HG03521 (cell line): ENCODE results near the gene ABRACL.

Experiments
- ATAC-seq: cut with Tn5 transposase; IDR thresholded peaks from one replicate; pipeline ENCODE4 v1.9.1; 2021; ENCODE audit warnings: mild to moderate bottlenecking, moderate library complexity; ENCODE audit not compliant: unreplicated experiment

Gene ABRACL

DNA sequence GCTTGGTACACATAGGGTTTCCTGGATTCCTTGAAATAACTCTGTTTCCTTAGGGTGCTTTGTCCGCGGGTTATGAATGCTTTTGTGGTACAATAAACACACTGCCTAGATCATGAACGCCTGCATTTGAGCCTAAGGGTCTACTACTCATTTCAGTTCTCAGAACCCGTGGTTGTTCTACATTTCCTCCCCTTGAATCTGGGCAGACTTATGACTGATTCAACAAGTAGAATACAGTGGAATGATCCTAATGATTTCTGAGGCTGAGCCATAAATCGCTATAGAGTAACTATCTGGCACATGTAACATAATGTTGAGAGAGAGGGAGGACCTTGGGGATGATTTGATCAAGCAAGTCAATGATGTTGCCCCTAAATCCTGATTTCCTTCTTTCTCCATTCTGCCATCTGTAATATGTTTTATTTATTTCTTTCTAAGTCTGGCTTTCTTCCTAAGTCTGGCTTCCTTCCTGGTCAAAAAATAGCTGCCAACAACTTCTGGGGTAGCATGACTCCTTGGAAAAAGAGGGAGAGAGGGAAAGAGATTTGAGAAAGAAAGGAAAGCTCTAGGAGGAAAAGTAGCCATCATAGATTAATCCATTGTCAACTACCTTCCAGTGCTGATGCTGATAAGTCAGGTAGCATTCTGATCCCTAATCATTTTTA is 23.0 kb downstream of the ABRACL start:
- no peak for ATAC-seq

DNA sequence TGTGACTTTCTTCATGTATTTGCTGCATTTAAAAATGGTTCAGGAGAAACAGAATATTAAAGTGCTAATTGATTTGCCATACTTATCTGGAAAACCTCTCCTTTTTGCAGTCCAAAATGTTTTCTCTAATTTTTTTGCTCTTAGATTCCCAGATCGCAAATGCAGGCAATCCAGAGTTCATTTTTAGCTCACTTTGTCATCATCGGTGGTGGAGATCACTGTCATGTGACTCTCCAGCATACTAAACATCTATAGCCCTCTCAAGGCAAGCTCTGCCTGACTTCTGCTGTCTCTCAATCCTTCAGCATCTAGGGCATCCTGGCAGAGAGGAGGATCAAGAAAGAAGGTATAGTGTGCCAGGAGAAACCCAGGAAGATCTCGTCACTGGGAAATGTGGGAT is 24.8 kb downstream of the ABRACL start:
- no peak for ATAC-seq

DNA sequence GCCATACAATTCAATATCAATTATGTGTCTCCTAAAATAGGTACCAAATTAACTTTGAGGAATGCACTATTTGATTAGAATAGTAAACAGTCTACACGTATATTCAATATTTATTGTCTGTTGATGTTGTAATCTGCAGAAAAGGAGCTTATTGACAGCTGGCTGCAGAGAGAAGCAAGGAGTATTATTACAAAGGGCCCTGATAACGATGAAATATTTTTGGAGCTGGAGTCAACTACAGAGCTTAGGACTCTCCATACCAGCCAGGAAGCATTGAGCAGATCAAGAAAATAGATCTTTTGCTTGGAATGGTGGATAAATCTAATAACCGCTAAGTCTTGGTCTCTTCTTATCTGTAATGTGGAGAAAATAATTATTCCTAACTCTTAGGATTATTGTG is 25.5 kb downstream of the ABRACL start:
- no peak for ATAC-seq

DNA sequence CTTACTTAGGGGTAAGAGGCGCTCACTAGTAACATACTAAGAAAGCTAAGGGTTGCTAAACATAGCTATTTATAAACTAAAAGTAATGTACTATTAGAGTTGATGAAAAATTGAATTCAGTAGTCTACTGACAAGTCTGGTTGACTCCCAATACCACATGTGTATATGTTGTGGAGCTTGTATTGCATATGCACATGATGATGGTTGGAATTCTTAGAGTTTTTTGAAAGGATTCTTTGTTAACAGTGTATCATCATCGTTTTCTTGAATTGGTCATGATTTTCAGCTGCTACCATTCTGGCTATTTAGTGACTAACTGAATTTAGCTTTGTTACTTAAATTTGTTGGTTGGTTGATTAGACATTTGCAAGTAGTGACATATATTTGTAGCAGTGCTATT is 27.2 kb downstream of the ABRACL start:
- no peak for ATAC-seq

- ATAC-seq = no peak
Observed at GRCh38 chr6:139058029-139058428, 29.5 kb downstream of the ABRACL start.

DNA sequence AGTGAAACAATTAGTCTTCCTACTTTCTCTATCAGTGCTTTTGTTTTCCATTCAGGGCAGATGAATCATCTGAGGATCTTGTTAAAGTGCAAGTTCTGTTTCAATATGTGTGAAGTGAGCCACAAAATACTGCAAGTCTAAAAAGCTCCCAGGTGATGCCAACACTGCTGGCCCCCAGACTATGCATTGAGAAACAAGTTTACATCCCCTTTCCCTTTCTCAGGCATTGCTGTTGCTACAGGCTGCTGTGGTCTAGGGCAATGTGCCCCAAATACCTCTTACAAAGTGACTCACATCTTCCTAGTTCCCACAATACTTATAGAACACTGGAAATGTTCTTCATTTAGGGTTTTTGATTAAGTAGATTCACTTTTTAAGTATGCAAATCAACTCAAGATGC is 31.8 kb downstream of the ABRACL start:
- ATAC-seq = no peak

DNA sequence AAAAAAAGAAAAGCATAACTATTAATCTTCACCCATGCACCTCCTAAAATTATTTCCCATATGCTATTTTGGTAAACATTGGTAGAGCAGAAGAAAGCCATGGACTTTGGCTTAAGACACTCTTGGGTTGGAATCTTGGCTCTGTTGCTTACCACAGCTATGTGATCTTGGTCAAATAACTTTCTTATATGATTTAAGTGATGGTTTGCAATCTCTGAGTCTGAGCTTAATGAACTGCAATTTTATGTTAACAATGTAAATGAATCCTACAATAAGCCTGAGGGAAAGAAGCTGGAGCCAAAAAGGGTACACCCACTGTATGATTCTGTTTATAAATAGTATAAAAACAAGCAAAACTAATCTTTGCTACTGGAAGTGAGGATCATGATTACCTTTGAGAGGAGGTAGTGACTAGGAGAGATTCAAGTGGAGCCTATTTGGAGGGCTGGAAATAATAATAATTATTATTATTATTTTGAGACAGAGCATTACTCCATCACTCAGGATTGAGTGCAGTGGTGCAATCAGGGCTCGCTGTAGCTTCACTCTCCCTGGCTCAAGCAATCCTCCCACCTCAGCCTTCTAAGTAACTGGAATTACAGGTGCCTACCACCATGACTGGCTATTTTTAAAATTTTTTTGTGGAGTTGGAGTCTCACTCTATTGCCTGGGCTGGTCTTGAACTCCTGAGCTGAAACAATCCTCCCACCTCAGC is 34.5 kb downstream of the ABRACL start:
- no peak for ATAC-seq

DNA sequence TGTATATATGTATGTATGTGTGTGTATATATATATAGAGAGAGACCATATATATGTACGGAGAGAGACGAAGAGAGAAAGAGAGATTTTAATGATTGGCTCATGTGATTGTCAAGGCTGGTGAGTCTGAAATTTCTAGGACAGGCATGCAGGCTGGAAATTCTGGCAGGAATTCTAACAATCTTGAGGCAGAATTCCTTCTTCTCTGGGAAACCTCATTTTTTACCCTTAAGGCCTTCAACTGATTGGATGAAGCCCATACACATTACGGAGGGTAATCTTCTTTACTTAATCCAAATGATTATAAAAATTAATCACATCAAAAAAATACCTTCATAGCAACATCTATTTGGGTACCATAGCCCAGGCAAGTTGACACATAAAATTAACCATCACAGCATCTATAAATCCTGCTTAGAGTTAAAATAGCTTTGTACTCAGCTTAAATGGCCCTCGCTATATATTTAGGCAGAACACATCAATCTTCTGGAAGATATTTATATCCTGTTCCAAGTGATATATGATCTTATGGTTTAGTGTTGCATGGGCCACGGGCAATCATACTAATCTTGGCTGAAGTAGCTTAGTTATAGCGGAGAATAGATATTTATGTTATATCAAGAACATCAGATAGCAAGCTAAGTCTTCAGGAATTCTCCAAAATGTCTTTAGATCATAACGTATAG is 36.6 kb downstream of the ABRACL start:
- ATAC-seq = no peak

- ATAC-seq = no peak
Observed at GRCh38 chr6:139066080-139066479, 37.5 kb downstream of the ABRACL start.

DNA sequence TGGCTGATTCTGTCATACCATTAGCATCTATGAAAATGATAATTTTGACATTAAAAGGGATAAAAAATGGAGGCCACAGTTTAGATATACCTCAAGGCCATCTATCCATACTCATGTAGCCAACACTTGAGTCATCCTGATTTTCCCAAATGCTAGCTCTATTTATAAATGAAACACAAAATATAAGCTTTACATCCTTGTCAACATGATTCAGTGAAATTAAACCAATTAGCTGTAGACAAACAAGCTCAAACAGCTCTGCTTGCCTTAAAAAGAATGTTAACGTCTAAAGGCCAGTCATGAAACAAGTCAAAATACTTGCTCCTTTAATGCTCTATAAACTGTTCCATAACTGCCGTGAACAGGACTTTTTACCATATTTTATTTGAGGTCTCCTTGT is 40.3 kb downstream of the ABRACL start:
- ATAC-seq = no peak

GRCh38 chr6:139073118-139073517 is 44.6 kb downstream of the ABRACL start:
- no peak for ATAC-seq

- no peak for ATAC-seq
Observed at GRCh38 chr6:139079018-139079417, 50.5 kb downstream of the ABRACL start.

DNA sequence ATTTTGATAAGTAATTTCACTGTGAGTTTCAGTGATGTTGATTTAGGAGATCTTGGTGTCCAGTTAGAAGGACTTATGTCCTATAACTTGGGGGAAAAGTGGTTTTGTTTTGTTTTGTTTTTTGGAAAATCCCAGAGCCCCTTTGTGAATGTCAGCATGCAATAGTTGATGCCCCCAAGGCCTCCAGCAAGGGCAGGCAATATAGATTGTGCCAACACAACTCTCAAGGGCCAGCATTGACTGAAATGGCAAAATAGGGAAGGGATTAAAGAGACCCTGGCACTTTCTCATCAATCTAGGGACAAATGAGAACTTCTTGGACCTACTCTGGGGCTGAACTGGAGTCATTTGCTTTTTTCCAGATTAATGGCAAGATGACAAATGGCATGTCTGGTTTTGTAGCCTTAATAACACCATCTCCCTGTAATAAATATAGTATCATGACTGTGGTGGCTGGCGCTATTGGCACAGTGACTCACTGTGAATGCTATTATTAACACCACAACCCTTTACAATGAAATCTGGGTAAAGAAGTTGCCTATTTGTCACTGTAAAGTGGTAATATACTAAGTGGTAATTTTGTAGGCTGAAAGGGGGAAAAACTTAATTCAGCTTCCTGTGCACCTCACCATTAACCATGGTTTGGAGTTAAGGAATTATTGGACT is 51.8 kb downstream of the ABRACL start:
- no peak for ATAC-seq

GRCh38 chr6:139081471-139081870 is 52.9 kb downstream of the ABRACL start:
- no peak for ATAC-seq

- no peak for ATAC-seq
Observed at GRCh38 chr6:139082370-139082769, 53.8 kb downstream of the ABRACL start.

DNA sequence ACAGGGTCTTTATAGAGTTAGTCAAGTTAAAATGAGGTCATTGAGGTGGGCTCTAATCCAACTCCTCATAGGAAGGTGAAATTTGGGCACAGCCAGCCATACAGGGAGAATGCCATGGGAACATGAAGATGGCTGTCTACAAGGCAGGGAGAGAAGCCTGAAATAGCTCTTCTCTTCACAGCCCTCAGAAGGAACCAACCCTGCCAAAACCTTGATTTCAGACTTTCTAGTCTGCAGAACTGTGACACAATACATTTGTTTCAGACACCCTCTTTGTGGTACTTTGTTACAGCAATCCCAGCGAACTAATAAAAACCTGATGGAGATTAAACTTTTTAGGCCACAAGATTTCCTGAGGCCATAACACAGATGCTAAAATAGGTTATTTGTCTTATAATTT is 63.3 kb downstream of the ABRACL start:
- no peak for ATAC-seq
